ENCODE results near the gene ACO1. TPM values are rescaled to one million over a fixed set of nuclear protein-coding genes. Genes with fewer than 3 reads are reported as not detected.
A peak's percentile ranks its signal among the peaks of the same experiment; 100 is the strongest.
"Not testable (repeated sequence)": the region's sequence is repeated elsewhere in the genome, so short reads cannot be mapped to it uniquely, and the experiment has no call there.

Gene ACO1
- total RNA-seq, 1 donor from 2014 or later: 37.6 TPM

DNA sequence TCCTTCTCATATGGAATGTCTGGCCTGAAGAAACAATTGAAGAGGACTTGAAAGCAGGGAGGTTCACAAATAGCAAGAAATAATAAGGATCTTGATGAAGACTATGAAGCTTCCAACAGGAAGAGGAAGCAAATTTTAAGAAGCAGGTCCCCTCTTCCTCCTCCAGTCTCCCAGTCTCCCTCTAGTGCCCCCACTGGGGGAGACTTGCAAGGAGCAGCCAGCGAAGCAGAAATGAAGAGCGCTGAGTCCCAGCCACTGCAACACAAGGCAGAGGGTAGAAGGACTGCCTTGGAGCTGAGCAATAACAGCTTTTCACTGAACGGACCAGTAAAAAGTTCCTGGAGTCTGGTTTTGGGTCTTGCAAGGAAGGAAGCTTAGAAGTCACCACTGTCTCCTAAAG is 32.6 kb upstream of the ACO1 start:
- no peak overlapping the region for H3K4me3 Mint-ChIP-seq
- Histone ChIP-seq H3K4me2 (no peak overlapping the region), H3K4me1 (no peaks in the 10 kb centered on the region), H2AFZ (replicated peaks) (peak overlapping the region; percentile 74), H3K27ac (no peak overlapping the region), H4K20me1 (ENCODE audit: low read depth) (no peaks in the 10 kb centered on the region), H3K9ac (no peak overlapping the region), H3K79me2 (ENCODE audit: low read depth) (no peaks in the 10 kb centered on the region), H3K36me3 (no peaks in the 10 kb centered on the region), H3F3A (ENCODE audit: low read depth) (no peaks in the 10 kb centered on the region), H3K27me3 (no peaks in the 10 kb centered on the region), H3K4me3 (no peak overlapping the region), H3K9me3 (ENCODE audit: low read depth) (no peaks in the 10 kb centered on the region)
- TF ChIP-seq EZH2 (IDR thresholded peaks at IDR 0.05) (no peak), EZH2phosphoT487 (IDR thresholded peaks at IDR 0.05) (no peak)
- TF ChIP-seq, protein P1, sequence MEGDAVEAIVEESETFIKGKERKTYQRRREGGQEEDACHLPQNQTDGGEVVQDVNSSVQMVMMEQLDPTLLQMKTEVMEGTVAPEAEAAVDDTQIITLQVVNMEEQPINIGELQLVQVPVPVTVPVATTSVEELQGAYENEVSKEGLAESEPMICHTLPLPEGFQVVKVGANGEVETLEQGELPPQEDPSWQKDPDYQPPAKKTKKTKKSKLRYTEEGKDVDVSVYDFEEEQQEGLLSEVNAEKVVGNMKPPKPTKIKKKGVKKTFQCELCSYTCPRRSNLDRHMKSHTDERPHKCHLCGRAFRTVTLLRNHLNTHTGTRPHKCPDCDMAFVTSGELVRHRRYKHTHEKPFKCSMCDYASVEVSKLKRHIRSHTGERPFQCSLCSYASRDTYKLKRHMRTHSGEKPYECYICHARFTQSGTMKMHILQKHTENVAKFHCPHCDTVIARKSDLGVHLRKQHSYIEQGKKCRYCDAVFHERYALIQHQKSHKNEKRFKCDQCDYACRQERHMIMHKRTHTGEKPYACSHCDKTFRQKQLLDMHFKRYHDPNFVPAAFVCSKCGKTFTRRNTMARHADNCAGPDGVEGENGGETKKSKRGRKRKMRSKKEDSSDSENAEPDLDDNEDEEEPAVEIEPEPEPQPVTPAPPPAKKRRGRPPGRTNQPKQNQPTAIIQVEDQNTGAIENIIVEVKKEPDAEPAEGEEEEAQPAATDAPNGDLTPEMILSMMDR (IDR thresholded peaks at IDR 0.05): peak; percentile 51
- peaks cover 2% of the 10 kb centered on the region for H3K27me3 Mint-ChIP-seq (ENCODE audit: insufficient read depth, low read depth)
- peaks cover 7% of the 10 kb centered on the region for H3K4me1 Mint-ChIP-seq
- H3K36me3 Mint-ChIP-seq: no peaks in the 10 kb centered on the region
- DNase-seq (ENCODE audit: low spot score): peak; percentile 66
- H3K9me3 Mint-ChIP-seq: no peaks in the 10 kb centered on the region
- no peak overlapping the region for H3K27ac Mint-ChIP-seq

DNA sequence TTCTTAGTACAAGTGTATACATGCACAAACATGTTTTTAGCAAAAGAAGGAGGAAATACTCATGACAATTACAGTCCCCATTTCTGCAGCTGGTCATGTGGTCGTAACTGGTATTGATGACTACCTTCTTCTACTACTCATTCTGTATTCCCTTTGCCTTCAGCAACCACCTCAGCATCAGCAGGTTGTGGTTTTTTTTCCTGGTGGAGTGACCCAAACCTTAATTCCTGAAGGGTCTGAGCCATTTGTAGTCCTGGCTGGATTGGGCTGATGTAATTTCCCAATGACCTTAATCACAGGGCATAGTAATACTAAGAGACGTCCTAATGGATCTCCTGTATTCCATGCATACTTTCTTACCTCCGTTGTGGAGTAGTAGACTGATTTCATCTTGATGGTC is 31.0 kb upstream of the ACO1 start:
- not testable (repeated sequence) for H3F3A ChIP-seq (ENCODE audit: low read depth); H3K4me3 Mint-ChIP-seq; H3K9me3 ChIP-seq (ENCODE audit: low read depth); H2AFZ ChIP-seq (replicated peaks); DNase-seq (ENCODE audit: low spot score); H3K4me1 Mint-ChIP-seq; H4K20me1 ChIP-seq (ENCODE audit: low read depth); H3K36me3 ChIP-seq; H3K9ac ChIP-seq; H3K27me3 Mint-ChIP-seq (ENCODE audit: insufficient read depth, low read depth); H3K27me3 ChIP-seq; H3K9me3 Mint-ChIP-seq; H3K4me2 ChIP-seq; H3K4me3 ChIP-seq; H3K27ac Mint-ChIP-seq; H3K27ac ChIP-seq; H3K36me3 Mint-ChIP-seq; H3K4me1 ChIP-seq; H3K79me2 ChIP-seq (ENCODE audit: low read depth)

DNA sequence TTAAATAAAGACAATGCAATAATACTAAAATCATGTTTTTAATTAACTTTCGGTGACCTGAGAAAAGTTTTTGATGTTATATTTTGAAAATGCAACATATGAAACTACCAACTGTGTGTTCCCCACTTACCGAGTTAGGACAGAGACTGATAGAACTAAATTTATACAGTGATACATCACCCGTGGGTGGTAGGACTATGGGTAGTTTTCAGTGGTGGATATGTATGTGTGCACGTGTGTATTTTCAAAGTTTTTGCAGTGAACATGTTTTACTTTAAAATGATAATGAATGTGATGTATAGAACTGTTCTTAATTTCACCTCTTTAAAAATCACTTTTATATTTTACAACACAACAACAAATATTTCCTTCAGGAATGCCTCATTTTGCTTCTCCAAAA is 25.0 kb upstream of the ACO1 start:
- Histone ChIP-seq H3K4me3 (no peak overlapping the region), H3K4me2 (no peak overlapping the region), H3K36me3 (no peaks in the 10 kb centered on the region), H3K27me3 (no peaks in the 10 kb centered on the region), H4K20me1 (ENCODE audit: low read depth) (no peaks in the 10 kb centered on the region), H3K79me2 (ENCODE audit: low read depth) (no peaks in the 10 kb centered on the region), H3K9me3 (ENCODE audit: low read depth) (no peaks in the 10 kb centered on the region), H3F3A (ENCODE audit: low read depth) (no peaks in the 10 kb centered on the region), H2AFZ (replicated peaks) (no peak overlapping the region), H3K4me1 (no peaks in the 10 kb centered on the region), H3K27ac (no peak overlapping the region), H3K9ac (no peak overlapping the region)
- Mint-ChIP-seq H3K9me3 (peaks cover 4% of the 10 kb centered on the region), H3K27me3 (ENCODE audit: insufficient read depth, low read depth) (peaks cover 2% of the 10 kb centered on the region), H3K4me3 (no peak overlapping the region), H3K4me1 (no peaks in the 10 kb centered on the region), H3K36me3 (no peaks in the 10 kb centered on the region), H3K27ac (no peak overlapping the region)
- TF ChIP-seq, protein P1 (IDR thresholded peaks at IDR 0.05): no peak
- TF ChIP-seq EZH2 (IDR thresholded peaks at IDR 0.05) (no peak), EZH2phosphoT487 (IDR thresholded peaks at IDR 0.05) (no peak)
- no peak for DNase-seq (ENCODE audit: low spot score)

DNA sequence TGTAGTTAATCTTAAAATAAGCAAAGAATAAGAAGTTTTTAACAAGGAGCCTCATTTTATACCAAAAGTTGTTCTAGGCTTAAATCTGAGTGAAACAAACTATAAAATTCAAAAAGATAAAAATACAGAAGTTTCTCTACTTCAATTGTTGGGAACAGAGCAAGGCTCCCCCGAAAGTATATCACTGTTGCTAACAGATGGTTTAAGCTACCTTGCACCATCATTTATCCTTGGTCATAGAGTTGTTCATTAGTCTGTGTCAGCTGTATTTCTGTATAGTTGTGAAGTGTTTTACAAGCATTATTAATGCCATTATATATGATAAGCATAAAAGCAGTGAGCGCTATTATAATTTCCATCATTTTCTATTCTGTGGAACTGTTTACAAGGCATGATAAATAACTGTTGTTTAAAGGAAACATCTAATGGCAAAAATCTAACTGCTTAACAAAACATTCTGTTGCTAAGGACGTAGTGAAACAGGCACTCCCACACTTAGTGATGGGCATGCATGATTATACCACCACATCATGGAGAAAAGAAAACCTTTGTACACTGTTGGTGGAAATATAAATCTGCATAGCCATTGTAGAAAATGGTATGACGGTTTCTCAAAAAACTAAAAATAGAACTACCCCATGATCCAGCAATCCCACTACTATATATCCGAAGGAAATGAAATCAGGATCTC is 23.3 kb upstream of the ACO1 start:
- H3K4me2 ChIP-seq: no peak overlapping the region
- H3K4me1 Mint-ChIP-seq: no peaks in the 10 kb centered on the region
- no peaks in the 10 kb centered on the region for H3K36me3 ChIP-seq
- H2AFZ ChIP-seq (replicated peaks): no peak overlapping the region
- H3F3A ChIP-seq (ENCODE audit: low read depth): no peaks in the 10 kb centered on the region
- H3K4me3 ChIP-seq: no peak overlapping the region
- H3K27me3 Mint-ChIP-seq (ENCODE audit: insufficient read depth, low read depth): no peaks in the 10 kb centered on the region
- DNase-seq (ENCODE audit: low spot score): no peak
- no peak overlapping the region for H3K27ac Mint-ChIP-seq
- H3K4me3 Mint-ChIP-seq: no peak overlapping the region
- no peak overlapping the region for H3K9ac ChIP-seq
- no peaks in the 10 kb centered on the region for H3K4me1 ChIP-seq
- H4K20me1 ChIP-seq (ENCODE audit: low read depth): no peaks in the 10 kb centered on the region
- no peak overlapping the region for H3K27ac ChIP-seq
- H3K79me2 ChIP-seq (ENCODE audit: low read depth): no peaks in the 10 kb centered on the region
- H3K9me3 Mint-ChIP-seq: peaks cover 4% of the 10 kb centered on the region
- no peaks in the 10 kb centered on the region for H3K27me3 ChIP-seq
- TF ChIP-seq, protein P1 (IDR thresholded peaks at IDR 0.05): no peak
- TF ChIP-seq EZH2phosphoT487 (IDR thresholded peaks at IDR 0.05) (no peak), EZH2 (IDR thresholded peaks at IDR 0.05) (no peak)
- H3K9me3 ChIP-seq (ENCODE audit: low read depth): no peaks in the 10 kb centered on the region
- H3K36me3 Mint-ChIP-seq: no peaks in the 10 kb centered on the region
